Small intestine (tissue), 7 donors: ENCODE data around the gene BTN1A1. TPM values are rescaled to one million over a fixed set of nuclear protein-coding genes. Genes with fewer than 3 reads are reported as not detected.

Experiments
- DNase-seq, 2 donors: peaks; one replicate each; pipeline versions ENCODE4 v3.0.0 to v3.0.0-alpha.2; 2013
- FAIRE-seq: peaks from 2 replicates; lab custom pipeline; 2012; peaks lifted over from hg19 to GRCh38; lab: Jason Lieb, UNC
- H3K27ac ChIP-seq, 3 donors: one replicate each; pipeline ENCODE4 v1.5.1; 2013; ENCODE audit warnings: low read length in 2 of 3, mild to moderate bottlenecking in 2 of 3, control low read depth in 1 of 3, inconsistent platforms in 1 of 3, low read depth in 1 of 3, moderate library complexity in 1 of 3
- H3K27me3 ChIP-seq, 3 donors: one replicate each; pipeline ENCODE4 v1.6.1; 2013; ENCODE audit warnings: low read length in 3 of 3, inconsistent platforms in 1 of 3; ENCODE audit not compliant: control insufficient read depth in 3 of 3, insufficient read depth in 3 of 3
- H3K36me3 ChIP-seq, 3 donors: one replicate each; pipeline ENCODE4 v1.6.1; 2013; ENCODE audit warnings: low read length in 3 of 3, inconsistent platforms in 1 of 3, low read depth in 1 of 3, mild to moderate bottlenecking in 1 of 3, moderate library complexity in 1 of 3; ENCODE audit not compliant: control insufficient read depth in 3 of 3, insufficient read depth in 2 of 3
- H3K4me1 ChIP-seq, 3 donors: one replicate each; pipeline ENCODE4 v1.6.1; 2013; ENCODE audit warnings: low read length in 2 of 3, inconsistent platforms in 1 of 3, low read depth in 1 of 3, mild to moderate bottlenecking in 1 of 3, moderate library complexity in 1 of 3; ENCODE audit not compliant: control insufficient read depth in 3 of 3, insufficient read depth in 2 of 3
- H3K4me3 ChIP-seq, 3 donors: one replicate each; pipeline ENCODE4 v1.5.1; 2013; ENCODE audit warnings: low read length in 3 of 3, control low read depth in 1 of 3, inconsistent platforms in 1 of 3, low read depth in 1 of 3, mild to moderate bottlenecking in 1 of 3, moderate library complexity in 1 of 3
- H3K9me3 ChIP-seq, 2 donors: one replicate each; pipeline ENCODE4 v1.6.1; 2013; ENCODE audit warnings: low read depth in 1 of 2, low read length in 1 of 2; ENCODE audit not compliant: control insufficient read depth in 2 of 2, insufficient read depth in 1 of 2
- WGBS, 3 donors: extraction: QIAGEN DNeasy Blood & Tissue Kit; methylation state at CpG; one replicate each; pipeline ENCODE4 v1.1.7; 2013; 5-methylcytosine and 5-hydroxymethylcytosine counted together
- polyA plus RNA-seq, 4 donors: library from polyadenylated mRNA; stranded (reverse) in 3 of 4; unstranded in 1 of 4; fragments of 200-250 nt in 3 of 4; fragments of 120-200 nt in 1 of 4; gene quantifications; one replicate each; pipeline versions ENCODE4 v1.2.1 to v1.2.3, GENCODE V29; 2013
- donor health status: healthy with polysubstance abuse.
- donor health status: control.
- donor health status: control.
- donor health status: Bipolar disorder and iron deficiency.
- donor health status: healthy.

The BTN1A1 gene
- polyA plus RNA-seq, 4 donors, result 0.15 to 0.48 TPM; not detected in 2

- H3K4me3 ChIP-seq, result no peak overlapping the region
- no peaks in the 10 kb centered on the region for H3K9me3 ChIP-seq
- no peak overlapping the region for H3K27ac ChIP-seq
- FAIRE-seq (no peak), DNase-seq (no peak)
- H3K4me1 ChIP-seq, result peaks cover 0 to 44% (median 10%) of the 10 kb centered on the region in 3 donors
- WGBS, 3 donors, result 75 to 90% (median 89%) methylated on average over 3 of the region's 3 CpGs
- peaks cover 0 to 4% (median 0%) of the 10 kb centered on the region in 3 donors for H3K36me3 ChIP-seq
- no peaks in the 10 kb centered on the region for H3K27me3 ChIP-seq
Observed at GRCh38 chr6:26478985-26479278, 21.2 kb upstream of the BTN1A1 start.

GRCh38 chr6:26482338-26482737 lies 17.8 kb upstream of the BTN1A1 start:
- Histone ChIP-seq H3K27ac (no peak overlapping the region), H3K36me3 (no peaks in the 10 kb centered on the region), H3K4me3 (no peak overlapping the region), H3K4me1 (peaks cover 0 to 35% (median 3%) of the 10 kb centered on the region in 3 donors), H3K27me3 (no peaks in the 10 kb centered on the region), H3K9me3 (no peaks in the 10 kb centered on the region)
- 96 to 98% (median 96%) methylated on average over 4 of the region's 4 CpGs for WGBS, 3 donors
- FAIRE-seq (no peak), DNase-seq (no peak)

- DNase-seq, result no peak
- peaks cover 0 to 22% (median 0%) of the 10 kb centered on the region in 3 donors for H3K4me1 ChIP-seq
- H3K4me3 ChIP-seq, result no peak overlapping the region
- H3K9me3 ChIP-seq, result peaks cover 0 to 6% of the 10 kb centered on the region in 2 donors
- H3K27ac ChIP-seq, result no peak overlapping the region
- 75 to 90% (median 77%) methylated on average over 3 of the region's 3 CpGs for WGBS, 3 donors
- no peaks in the 10 kb centered on the region for H3K27me3 ChIP-seq
- no peak for FAIRE-seq
- no peaks in the 10 kb centered on the region for H3K36me3 ChIP-seq
Observed at GRCh38 chr6:26483727-26484126, 16.4 kb upstream of the BTN1A1 start.

- Histone ChIP-seq H3K9me3 (peaks cover 0 to 6% of the 10 kb centered on the region in 2 donors), H3K36me3 (no peaks in the 10 kb centered on the region), H3K27me3 (no peaks in the 10 kb centered on the region), H3K4me3 (no peak overlapping the region), H3K27ac (no peak overlapping the region), H3K4me1 (peaks cover 0 to 21% (median 0%) of the 10 kb centered on the region in 3 donors)
- FAIRE-seq (no peak), DNase-seq (peak; percentile 31 to 56)
- 15 to 38% (median 36%) methylated on average over 2 of the region's 2 CpGs for WGBS, 3 donors
Observed at GRCh38 chr6:26484161-26484560, 15.9 kb upstream of the BTN1A1 start.

GRCh38 chr6:26485112-26485780 lies 14.9 kb upstream of the BTN1A1 start:
- WGBS, 3 donors, result 65 to 69% (median 67%) methylated on average over 6 of the region's 6 CpGs
- no peaks in the 10 kb centered on the region for H3K27me3 ChIP-seq
- FAIRE-seq, result no peak
- H3K4me1 ChIP-seq, result peaks cover 0 to 27% (median 2%) of the 10 kb centered on the region in 3 donors
- no peak overlapping the region for H3K4me3 ChIP-seq
- H3K27ac ChIP-seq, result peak overlapping the region in 1 of 3 donors; percentile 74
- H3K9me3 ChIP-seq, result peaks cover 0 to 6% of the 10 kb centered on the region in 2 donors
- DNase-seq, result peak; percentile 48 to 67
- H3K36me3 ChIP-seq, result no peaks in the 10 kb centered on the region

- FAIRE-seq (no peak), DNase-seq (no peak)
- Histone ChIP-seq H3K4me3 (no peak overlapping the region), H3K9me3 (peaks cover 0 to 6% of the 10 kb centered on the region in 2 donors), H3K27ac (no peak overlapping the region), H3K4me1 (peaks cover 0 to 28% (median 2%) of the 10 kb centered on the region in 3 donors), H3K36me3 (no peaks in the 10 kb centered on the region), H3K27me3 (no peaks in the 10 kb centered on the region)
- 86 to 94% (median 90%) methylated on average over 5 of the region's 5 CpGs for WGBS, 3 donors
Observed at GRCh38 chr6:26486358-26486757, 13.7 kb upstream of the BTN1A1 start.

GRCh38 chr6:26487466-26487865 lies 12.6 kb upstream of the BTN1A1 start:
- FAIRE-seq (no peak), DNase-seq (no peak)
- no peaks in the 10 kb centered on the region for H3K27me3 ChIP-seq
- peaks cover 0 to 31% (median 2%) of the 10 kb centered on the region in 3 donors for H3K4me1 ChIP-seq
- 84 to 97% (median 94%) methylated on average over 1 of the region's 1 CpG for WGBS, 3 donors
- H3K4me3 ChIP-seq, result no peak overlapping the region
- H3K9me3 ChIP-seq, result peaks cover 0 to 6% of the 10 kb centered on the region in 2 donors
- no peaks in the 10 kb centered on the region for H3K36me3 ChIP-seq
- H3K27ac ChIP-seq, result no peak overlapping the region

- no peak overlapping the region for H3K4me3 ChIP-seq
- FAIRE-seq, result no peak
- no peaks in the 10 kb centered on the region for H3K36me3 ChIP-seq
- peak; percentile 58 to 88 for DNase-seq
- 27 to 63% (median 40%) methylated on average over 8 of the region's 8 CpGs for WGBS, 3 donors
- peaks cover 0 to 17% (median 2%) of the 10 kb centered on the region in 3 donors for H3K4me1 ChIP-seq
- peaks cover 0 to 6% of the 10 kb centered on the region in 2 donors for H3K9me3 ChIP-seq
- no peaks in the 10 kb centered on the region for H3K27me3 ChIP-seq
- peak overlapping the region; percentile 33 to 50 (median 41) for H3K27ac ChIP-seq
Observed at GRCh38 chr6:26489996-26490964, 9.8 kb upstream of the BTN1A1 start.
